ENCODE data around the gene DIPK1A. TPM values are rescaled to one million over a fixed set of nuclear protein-coding genes. Genes with fewer than 3 reads are reported as not detected.

Gene DIPK1A
- total RNA-seq, 1 experiment from 2014 or later = 2.3 TPM

DNA sequence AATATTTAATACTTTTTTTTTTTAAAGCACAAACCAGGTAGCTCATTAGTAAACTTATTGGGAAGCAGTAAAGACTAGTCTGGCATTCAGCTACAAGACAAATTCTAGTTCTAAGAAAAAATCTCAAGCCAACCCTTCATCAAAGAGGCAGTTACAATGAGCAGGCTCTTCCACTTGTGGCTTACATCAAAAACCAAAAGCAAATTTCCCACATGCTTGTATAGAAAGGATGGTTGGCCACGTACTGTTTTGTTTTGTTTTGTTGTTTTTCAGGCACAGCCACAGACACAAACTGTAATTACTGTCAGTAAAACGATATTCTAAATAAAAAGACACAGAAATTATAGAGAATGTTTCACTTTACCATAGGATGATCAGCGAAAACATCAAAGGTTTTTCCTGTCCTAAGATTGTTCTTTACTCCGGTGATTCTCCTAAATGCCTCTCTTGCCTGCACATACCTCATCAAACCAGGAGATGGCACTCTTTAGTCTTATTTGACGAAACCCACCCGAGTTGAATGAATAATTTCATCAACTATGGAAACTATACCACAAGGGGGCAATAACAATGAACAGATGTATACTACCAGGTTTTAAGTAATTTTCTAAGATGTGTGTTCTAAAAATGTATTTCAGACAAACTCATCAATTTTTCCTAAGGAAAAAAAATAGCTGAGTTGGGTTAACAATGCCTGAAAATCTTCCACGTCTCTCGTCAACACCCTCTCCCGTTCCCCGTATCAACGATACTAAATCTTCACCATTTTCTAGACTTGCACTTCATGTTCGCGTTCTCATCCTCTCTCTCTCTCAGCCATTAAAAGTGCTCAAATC is 102.5 kb downstream of the DIPK1A start:
- intact Hi-C loops (cut with micrococcal nuclease; ENCODE audit: unreplicated experiment) = loop anchor here (1.0 to 2.0 kb wide), 4 partner anchors 44 to 136 kb away; no protein-coding TSS in a partner anchor
- H3K4me1 Mint-ChIP-seq (ENCODE audit: low read depth, unreplicated experiment) = peaks cover 14% of the 10 kb centered on the region
- no peaks in the 10 kb centered on the region for H3K36me3 ChIP-seq (ENCODE audit: control insufficient read depth, insufficient read depth, low read length)
- no peak overlapping the region for H3K27ac Mint-ChIP-seq (ENCODE audit: unreplicated experiment)
- no peaks in the 10 kb centered on the region for H3K9me3 ChIP-seq
- no peak overlapping the region for H3K4me3 ChIP-seq (ENCODE audit: low read depth, low read length)
- ChIA-PET POLR2A (no interaction called here), CTCF (interaction anchor here (0.7 to 2.3 kb wide), 7 partner anchors 92 to 136 kb away, joined by 3 to 14 read pairs (median 5); partner anchors contain the start of gene DIPK1A)
- no peaks in the 10 kb centered on the region for H3K36me3 Mint-ChIP-seq (ENCODE audit: insufficient read depth, unreplicated experiment)
- TF ChIP-seq, protein P1, sequence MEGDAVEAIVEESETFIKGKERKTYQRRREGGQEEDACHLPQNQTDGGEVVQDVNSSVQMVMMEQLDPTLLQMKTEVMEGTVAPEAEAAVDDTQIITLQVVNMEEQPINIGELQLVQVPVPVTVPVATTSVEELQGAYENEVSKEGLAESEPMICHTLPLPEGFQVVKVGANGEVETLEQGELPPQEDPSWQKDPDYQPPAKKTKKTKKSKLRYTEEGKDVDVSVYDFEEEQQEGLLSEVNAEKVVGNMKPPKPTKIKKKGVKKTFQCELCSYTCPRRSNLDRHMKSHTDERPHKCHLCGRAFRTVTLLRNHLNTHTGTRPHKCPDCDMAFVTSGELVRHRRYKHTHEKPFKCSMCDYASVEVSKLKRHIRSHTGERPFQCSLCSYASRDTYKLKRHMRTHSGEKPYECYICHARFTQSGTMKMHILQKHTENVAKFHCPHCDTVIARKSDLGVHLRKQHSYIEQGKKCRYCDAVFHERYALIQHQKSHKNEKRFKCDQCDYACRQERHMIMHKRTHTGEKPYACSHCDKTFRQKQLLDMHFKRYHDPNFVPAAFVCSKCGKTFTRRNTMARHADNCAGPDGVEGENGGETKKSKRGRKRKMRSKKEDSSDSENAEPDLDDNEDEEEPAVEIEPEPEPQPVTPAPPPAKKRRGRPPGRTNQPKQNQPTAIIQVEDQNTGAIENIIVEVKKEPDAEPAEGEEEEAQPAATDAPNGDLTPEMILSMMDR (IDR thresholded peaks at IDR 0.05; ENCODE audit: insufficient read depth in 1 of 2, low read depth in 1 of 2, low read length in 1 of 2, severe bottlenecking in 1 of 2, unreplicated experiment in 1 of 2) = peak; percentile 67 to 71
- no peaks in the 10 kb centered on the region for H3K27me3 ChIP-seq (replicated peaks; ENCODE audit: control insufficient read depth, insufficient read depth, low read length)
- no peaks in the 10 kb centered on the region for H3K4me1 ChIP-seq
- BruUV-seq (replicated peaks) = no TSS peak
- H3K27me3 Mint-ChIP-seq (ENCODE audit: insufficient read depth, unreplicated experiment) = no peaks in the 10 kb centered on the region
- peak overlapping the region; percentile 10 for H3K4me3 Mint-ChIP-seq (ENCODE audit: unreplicated experiment)
- peak; percentile 46 to 62 for DNase-seq
- H3K9me3 Mint-ChIP-seq (ENCODE audit: unreplicated experiment) = no peaks in the 10 kb centered on the region

DNA sequence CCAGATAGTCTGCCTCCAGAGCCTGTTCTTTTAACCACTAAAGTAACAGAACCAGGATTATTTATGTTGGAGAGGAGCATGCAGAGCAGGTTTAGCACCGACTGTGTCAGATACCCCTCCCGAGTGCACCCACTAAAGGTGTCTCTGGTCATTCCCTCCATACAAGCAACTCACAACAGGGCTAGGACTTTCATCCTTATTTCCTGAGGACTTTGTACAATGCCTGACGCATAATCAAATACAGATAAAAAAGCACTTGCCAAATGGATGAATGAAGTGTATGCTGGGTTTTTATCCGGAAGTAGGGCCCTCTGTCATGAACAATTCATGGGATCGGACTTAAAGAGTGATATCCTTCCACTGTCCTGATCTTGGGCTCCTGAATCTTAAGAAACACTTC is 103.4 kb downstream of the DIPK1A start:
- DNase-seq = no peak
- H3K36me3 ChIP-seq (ENCODE audit: control insufficient read depth, insufficient read depth, low read length) = no peaks in the 10 kb centered on the region
- intact Hi-C loops (cut with micrococcal nuclease; ENCODE audit: unreplicated experiment) = loop anchor here (2.0 kb wide), 2 partner anchors 45 to 111 kb away; no protein-coding TSS in a partner anchor
- Mint-ChIP-seq H3K4me3 (ENCODE audit: unreplicated experiment) (no peak overlapping the region), H3K27ac (ENCODE audit: unreplicated experiment) (no peak overlapping the region), H3K27me3 (ENCODE audit: insufficient read depth, unreplicated experiment) (no peaks in the 10 kb centered on the region), H3K9me3 (ENCODE audit: unreplicated experiment) (no peaks in the 10 kb centered on the region), H3K36me3 (ENCODE audit: insufficient read depth, unreplicated experiment) (no peaks in the 10 kb centered on the region), H3K4me1 (ENCODE audit: low read depth, unreplicated experiment) (peaks cover 13% of the 10 kb centered on the region)
- H3K4me3 ChIP-seq (ENCODE audit: low read depth, low read length) = no peak overlapping the region
- TF ChIP-seq, protein P1 (IDR thresholded peaks at IDR 0.05; ENCODE audit: insufficient read depth in 1 of 2, low read depth in 1 of 2, low read length in 1 of 2, severe bottlenecking in 1 of 2, unreplicated experiment in 1 of 2) = no peak
- POLR2A ChIA-PET = no interaction called here
- no peaks in the 10 kb centered on the region for H3K27me3 ChIP-seq (replicated peaks; ENCODE audit: control insufficient read depth, insufficient read depth, low read length)
- H3K9me3 ChIP-seq = no peaks in the 10 kb centered on the region
- H3K4me1 ChIP-seq = no peaks in the 10 kb centered on the region
- CTCF ChIA-PET = interaction anchor here (1.2 to 2.3 kb wide), 2 partner anchors 100 to 136 kb away, joined by 5 to 6 read pairs; no protein-coding TSS in a partner anchor
- BruUV-seq (replicated peaks) = no TSS peak

DNA sequence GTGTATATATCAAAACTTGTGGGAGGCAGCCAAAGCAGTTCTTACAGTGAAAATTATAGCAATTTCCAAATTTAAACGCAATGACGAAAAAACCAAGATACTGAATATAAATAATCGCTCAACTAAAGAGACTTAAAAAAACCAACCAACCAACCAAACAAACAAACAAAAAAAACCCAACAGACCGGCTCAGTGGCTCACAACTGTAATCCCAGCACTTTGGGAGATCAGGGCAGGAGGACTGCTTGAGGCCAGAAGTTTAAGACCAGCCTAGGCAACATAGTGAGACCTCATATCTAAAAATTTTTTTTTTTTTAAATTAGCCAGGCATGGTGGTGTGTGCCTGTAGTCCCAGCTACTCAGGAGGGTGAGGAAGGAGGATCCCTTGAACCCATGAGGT is 106.0 kb downstream of the DIPK1A start:
- no peaks in the 10 kb centered on the region for H3K9me3 Mint-ChIP-seq (ENCODE audit: unreplicated experiment)
- intact Hi-C loops (cut with micrococcal nuclease; ENCODE audit: unreplicated experiment) = no loop called here
- H3K4me1 Mint-ChIP-seq (ENCODE audit: low read depth, unreplicated experiment) = peaks cover 6% of the 10 kb centered on the region
- ChIA-PET POLR2A (no interaction called here), CTCF (no interaction called here)
- BruUV-seq (replicated peaks) = no TSS peak
- Histone ChIP-seq H3K27me3 (replicated peaks; ENCODE audit: control insufficient read depth, insufficient read depth, low read length) (no peaks in the 10 kb centered on the region), H3K36me3 (ENCODE audit: control insufficient read depth, insufficient read depth, low read length) (no peaks in the 10 kb centered on the region), H3K9me3 (no peaks in the 10 kb centered on the region), H3K4me1 (no peaks in the 10 kb centered on the region), H3K4me3 (ENCODE audit: low read depth, low read length) (no peak overlapping the region)
- no peak for DNase-seq
- H3K4me3 Mint-ChIP-seq (ENCODE audit: unreplicated experiment) = no peak overlapping the region
- no peaks in the 10 kb centered on the region for H3K27me3 Mint-ChIP-seq (ENCODE audit: insufficient read depth, unreplicated experiment)
- H3K36me3 Mint-ChIP-seq (ENCODE audit: insufficient read depth, unreplicated experiment) = no peaks in the 10 kb centered on the region
- no peak overlapping the region for H3K27ac Mint-ChIP-seq (ENCODE audit: unreplicated experiment)
- TF ChIP-seq, protein P1 (IDR thresholded peaks at IDR 0.05; ENCODE audit: insufficient read depth in 1 of 2, low read depth in 1 of 2, low read length in 1 of 2, severe bottlenecking in 1 of 2, unreplicated experiment in 1 of 2) = no peak
